Right renal cortex interstitium (tissue), 3 donors: ENCODE measurements around the gene FOXN3. TPM values are rescaled to one million over a fixed set of nuclear protein-coding genes. Genes with fewer than 3 reads are reported as not detected.

ENCODE experiments used
- DNase-seq, 3 donors: peaks; one replicate each; pipeline ENCODE4 v3.0.0-alpha.2; 2013; ENCODE audit warnings: low read depth in 3 of 3, low spot score in 2 of 3
- polyA plus RNA-seq, 3 donors: library from polyadenylated mRNA; unstranded; fragments of 120-200 nt; gene quantifications; one replicate each; pipeline ENCODE4 v1.2.1, GENCODE V29; 2013; ENCODE audit not compliant: insufficient read length in 3 of 3

Gene FOXN3
- polyA plus RNA-seq, 3 donors = 31.4 to 34.5 (median 32.8) TPM

DNA sequence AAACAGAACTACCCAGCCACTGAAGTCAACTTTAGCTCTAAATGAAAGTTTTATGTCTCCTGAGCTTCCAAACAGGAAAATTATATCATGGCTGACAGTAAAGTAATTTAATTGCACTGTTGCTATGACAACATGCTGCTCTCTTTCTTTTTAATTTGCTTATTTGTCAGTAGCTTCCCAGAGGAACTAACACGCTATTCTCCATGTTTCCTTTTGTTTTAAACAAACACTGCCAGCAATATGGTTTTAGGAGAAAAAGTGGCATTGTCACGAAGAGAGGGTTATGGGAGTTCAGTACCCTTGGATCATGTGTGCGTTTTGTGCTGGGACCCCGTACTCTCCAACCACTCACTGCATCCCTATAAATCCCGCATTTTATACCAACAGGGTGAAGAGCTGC, 1.9 kb downstream of the FOXN3 start:
- no peak for DNase-seq

DNA sequence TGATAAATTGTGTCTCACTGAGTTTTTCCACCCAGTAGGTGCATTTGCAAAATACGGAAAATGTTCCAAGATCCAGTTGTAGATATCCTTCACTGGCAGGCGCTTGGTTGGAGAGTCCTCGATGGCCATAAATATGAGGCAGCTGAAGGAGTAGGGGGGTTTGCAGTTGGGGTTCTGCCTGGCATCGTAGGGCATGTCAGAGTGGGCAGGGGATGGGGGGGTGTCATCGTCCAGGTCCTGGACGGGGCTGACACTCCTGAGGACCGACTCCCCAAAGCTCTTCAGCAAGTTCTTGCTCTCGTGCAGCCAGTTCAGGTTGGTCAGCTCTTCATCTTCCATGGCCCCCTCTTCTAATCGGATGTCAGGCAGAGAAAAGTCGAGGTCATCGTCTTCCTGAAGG, 5.1 kb downstream of the FOXN3 start:
- no peak for DNase-seq

DNA sequence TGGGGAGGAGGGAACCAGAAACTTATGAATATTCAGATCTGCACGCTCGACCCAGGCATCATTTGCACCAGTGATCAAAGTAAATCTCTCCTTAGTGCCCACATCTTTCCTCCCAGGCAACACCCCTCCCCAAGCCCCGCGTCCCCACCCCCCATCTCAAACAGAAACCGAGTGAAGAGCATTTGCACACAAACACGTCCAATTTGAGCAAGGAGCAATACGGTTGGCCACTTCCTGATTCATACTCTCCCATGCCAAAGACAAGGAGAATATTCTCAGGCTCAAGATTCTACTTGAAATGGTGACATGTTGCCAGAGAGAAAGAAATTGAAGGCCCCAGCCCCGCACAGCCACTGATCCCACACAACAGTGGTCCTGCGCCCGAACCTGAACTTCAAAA, 7.1 kb downstream of the FOXN3 start:
- DNase-seq = no peak

DNA sequence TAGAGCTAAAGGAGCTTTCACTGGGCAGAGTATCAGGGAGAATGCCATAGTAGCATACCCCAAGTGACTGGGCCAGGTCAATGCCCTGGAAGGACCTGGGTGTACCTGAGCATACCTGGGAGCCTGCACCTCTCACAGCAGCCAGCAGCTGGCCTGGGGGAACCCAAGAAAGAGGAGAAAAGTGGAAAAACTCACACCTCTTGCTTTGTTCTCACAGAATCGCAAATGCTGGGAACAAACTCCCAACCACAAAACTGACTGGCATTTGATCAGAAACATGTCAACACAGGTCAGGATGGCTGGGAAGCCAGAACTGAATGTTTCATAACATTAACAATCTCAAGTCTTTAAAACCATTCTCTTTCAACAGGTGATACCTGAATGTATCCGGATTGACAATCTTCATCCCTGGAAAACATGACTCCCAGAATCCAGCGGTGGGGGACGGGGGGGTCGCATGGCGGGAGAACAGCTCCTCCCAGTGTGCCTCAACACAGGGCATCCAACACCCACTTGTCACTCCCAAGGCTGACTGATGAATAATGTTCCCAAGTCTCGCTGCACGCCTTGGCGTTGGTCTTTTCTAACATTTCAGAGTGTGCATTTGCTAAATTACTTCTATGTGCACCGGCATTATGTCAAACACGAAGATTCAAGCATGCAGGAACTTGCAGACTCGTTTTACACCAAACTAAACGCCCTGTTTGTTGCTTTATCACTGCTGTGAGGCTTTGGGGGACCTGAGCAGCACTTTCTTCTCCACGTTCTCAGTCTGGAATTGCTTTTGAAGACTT, 7.9 kb downstream of the FOXN3 start:
- no peak for DNase-seq

DNA sequence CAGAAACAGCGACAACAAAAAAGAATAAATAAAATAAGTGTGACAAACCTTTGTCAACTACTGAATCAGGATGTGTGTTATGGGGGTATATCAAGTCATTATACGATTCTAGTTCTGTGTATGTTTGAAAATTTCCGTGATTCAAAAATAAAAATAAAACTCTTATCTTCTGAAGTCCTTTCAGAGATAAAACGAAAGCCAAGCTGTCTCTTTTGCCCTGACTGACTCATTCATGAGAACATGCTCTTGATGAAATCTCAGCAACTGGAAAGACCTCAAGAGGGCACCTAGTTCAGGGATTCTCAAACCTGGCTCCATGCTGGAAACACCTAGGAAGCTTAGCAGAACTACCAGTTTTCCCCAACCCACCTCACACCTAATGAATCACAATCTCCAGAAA, 9.2 kb downstream of the FOXN3 start:
- no peak for DNase-seq

DNA sequence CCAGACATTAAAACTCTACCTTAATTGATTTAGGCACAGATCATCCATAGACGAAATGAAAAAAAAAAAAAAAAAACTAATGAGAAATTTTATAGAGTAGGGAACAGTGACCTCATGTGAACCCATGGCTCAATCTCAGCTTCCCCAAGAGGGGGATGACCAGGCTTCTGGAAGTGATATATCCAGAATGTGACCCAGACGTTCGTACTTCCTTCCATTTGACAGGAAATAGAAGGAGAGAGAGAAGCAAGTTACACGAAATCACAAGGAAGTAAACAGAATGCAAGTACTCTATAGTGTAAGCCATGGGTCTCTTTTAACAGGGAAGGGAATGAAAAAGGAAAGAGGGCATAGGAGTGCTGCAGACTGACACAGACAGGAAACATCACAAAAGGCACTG, 10.1 kb downstream of the FOXN3 start:
- DNase-seq = no peak

DNA sequence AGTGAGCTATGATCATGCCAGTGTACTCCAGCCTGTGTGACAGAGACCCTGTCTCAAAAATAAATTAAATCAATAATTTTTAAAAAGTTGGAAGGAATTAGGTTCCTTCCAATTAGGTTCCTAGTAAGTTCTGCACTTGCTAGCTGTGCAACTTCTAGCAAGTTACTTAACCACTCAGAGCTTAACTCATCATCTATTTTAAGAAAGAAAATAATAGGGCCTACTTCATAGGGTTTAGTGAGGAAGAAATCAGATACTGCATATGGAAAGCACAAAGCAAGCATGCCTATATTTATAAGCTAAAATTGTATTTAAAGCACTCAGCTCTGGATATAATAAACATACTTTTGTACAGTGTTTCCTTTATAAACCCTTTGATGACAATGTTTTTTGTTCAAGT, 10.7 kb downstream of the FOXN3 start:
- no peak for DNase-seq

DNA sequence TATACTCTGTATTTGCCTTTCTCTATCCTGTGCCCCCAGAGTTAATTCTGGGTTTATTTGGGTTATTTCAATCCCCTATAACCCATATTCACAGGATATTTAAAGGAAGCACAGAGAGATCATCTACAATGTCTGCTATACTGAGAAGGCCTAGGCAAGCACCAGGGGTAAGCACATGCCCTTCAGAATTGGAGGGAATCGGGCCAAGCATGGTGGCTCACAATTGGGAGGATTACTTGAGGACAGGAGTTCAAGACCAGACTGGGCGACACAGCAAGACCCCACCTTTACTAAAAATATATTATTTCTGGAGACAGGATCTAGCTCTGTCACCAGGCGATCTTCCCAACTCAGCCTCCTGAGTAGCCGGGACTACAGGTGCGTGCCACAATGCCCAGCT, 11.3 kb downstream of the FOXN3 start:
- DNase-seq = no peak

DNA sequence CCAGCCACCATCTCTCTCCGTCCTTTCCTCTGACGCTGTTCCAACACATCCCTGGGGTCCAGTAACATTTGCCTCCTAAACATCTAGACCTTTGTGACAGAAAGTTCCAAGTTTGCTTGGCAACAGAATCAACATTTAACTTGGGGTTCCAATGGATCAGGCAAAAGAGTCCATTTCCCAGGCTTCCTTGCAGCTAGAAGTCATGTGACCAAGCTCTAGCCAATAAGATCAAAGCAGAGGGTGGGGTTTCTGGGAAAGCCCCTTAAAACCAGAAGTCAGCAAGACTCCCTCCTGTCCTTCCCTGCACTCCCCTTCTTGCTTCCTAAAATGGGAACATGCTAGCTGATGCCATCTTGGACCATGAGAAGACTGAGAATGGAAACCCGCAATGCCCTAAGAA, 14.7 kb downstream of the FOXN3 start:
- no peak for DNase-seq

DNA sequence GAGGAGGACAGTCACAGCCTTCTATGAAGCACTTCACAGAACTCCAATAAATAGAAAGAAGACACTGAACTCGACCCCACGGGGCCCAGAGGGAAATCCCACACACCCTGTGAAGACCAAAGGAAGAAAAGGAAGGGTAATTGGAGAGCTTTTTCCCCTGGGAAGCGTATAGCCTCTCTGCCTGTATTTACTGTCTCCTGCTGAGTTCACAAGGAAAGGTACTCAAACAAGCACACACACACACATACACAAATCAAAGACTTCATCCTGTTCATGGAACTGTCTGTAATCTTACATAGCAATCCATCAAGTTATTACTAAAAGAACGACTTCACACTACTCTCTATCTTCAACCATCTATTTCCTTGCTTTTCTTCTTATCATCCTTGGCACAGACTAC, 15.3 kb downstream of the FOXN3 start:
- no peak for DNase-seq

DNA sequence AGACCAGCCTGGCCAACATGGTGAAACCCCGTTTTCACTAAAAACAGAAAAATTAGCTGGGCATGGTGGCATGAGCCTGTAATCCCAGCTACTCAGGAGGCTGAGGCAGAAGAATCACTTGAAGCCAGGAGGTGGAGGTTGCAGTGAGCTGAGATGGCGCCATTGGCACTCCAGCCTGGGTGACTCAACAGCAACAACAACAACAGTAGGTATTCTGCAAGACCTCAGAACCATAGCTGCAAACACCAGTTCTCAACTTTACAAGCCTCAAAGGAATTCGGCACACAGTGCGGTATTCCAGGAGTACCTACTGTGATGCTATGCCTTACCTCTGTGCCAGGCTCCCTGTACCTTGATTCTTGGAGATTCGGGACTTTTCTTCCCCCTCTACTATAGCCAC, 15.8 kb downstream of the FOXN3 start:
- no peak for DNase-seq

DNA sequence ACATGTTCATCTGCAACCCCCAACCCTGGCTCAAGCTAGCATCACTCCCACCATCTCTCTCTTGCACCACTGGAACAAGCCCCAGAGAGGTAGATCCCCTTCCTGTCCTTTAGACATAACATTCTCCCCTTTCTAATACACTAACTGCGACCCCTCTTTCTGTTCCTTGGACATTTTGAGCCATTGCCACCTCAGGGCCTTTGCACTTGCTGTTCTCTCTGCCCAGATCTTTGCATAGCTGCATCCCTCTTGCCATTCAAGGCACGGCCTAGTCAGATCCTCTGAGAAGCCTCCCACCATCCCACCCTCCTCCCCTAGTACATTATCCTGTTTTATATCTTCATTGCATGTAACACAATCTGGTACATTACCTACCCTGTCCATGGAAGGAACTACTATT, 16.5 kb downstream of the FOXN3 start:
- no peak for DNase-seq

DNA sequence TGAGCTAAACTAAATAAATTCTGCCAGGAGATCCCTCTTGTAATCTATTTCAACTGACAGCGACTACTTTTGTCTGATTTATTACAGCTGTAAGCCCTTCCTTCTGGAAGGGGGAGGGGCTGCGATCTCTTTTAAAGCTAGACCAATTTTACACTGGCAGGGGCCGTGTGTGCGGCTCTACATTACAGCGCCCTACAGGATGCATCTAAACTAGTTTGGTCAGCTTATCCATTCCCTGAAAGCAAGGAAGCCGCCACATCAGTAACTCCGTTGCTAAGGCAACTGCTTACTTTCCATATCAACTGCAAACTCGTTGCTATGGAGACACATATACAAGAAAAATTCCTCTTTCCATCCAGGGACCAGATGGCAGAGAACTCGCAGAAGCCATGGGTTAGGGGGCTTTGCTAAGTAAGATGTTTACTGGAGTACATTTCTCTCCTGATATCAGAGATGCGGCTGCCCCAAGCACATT, 17.4 kb downstream of the FOXN3 start:
- peak; percentile 63 to 66 (median 65) for DNase-seq

DNA sequence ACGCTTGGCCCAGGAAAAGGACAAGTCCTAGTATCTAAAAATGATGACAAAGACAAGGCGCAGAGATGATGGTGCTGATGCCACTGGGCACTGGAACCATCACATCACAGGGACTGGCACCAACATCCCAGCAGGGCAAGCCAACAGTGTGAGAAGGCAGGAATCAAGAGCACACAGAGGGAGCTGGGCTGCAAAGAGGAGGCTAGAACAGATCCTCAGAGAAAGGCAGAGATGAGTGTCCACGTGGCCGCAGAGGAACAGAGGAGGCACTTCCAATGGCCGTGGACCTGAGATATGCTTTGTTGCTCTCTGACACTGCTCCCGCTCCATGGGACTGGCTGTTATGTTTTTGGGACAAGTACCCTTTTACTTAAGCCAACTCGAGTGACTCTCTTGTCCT, 17.9 kb downstream of the FOXN3 start:
- no peak for DNase-seq

DNA sequence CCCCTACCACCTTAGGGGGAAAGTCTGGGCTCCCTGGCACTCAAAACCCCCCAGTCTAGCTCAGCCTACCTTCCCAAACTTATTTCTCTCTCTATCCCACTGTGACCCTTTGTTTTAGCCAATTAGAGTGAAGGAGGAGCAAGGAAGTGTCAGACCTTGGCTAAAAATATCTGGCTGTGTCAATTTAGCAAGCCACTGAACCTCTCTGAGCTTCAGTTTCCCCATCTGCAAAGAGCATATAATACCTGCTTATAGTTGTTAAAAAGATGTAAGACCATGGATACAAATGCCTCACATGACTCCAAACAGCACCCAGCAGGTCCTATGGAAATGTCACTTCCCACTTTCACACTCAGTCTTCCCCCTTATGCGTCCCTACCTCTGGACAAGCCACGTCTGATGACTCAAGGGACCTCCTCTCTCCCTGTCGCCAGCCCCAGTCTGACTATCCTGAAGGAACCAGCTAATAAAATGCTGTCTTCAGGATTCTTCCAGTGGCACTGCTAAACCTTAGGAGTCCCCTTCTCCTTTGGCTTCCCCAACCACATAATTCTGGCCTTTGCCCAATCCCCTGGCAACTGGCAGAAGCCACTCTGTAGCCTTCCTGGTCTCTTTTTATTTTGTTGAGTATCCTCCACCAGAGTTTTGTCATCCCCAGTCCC, 19.3 kb downstream of the FOXN3 start:
- DNase-seq = no peak

DNA sequence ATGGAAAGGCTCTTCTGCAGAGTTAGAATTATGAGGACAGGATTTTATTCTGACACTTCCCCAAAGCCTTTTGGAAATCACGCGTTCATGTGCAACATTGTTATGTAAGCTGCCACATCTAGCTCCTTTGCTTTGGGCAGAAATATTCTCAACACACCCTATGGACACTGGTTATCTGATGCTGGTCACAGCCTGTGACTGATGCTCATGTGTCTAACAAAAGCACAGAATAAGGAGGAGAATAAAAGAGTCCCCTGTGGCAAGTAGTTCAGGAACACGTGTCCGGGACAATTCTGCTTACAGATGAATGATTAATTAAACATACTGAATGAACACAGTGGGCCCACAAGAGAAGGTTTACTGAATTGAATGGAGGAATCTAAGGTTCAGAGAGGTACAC, 22.1 kb downstream of the FOXN3 start:
- no peak for DNase-seq

DNA sequence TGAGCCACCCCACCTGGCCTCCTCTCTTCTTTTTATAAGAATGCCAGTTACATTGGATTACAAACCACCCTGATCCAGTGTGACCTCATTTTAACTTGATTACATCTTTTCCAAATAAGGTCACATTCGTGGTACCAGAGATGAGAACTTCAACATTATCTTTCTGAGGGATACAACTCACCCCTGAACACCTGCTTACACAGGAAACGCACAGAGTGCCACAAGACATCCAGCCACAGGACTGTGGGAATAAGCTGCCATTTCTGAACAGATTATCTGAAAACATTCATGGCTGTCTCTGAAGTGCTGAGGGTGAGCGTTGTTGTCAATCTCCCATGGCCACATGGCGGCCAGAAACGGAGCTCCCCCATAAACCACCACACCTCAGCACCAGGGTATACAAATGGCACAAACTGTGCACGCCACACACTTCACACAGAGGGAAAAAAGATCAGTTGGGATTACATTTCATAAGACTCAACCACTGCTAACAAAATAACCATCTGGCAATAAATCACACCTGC, 23.7 kb downstream of the FOXN3 start:
- DNase-seq = no peak

DNA sequence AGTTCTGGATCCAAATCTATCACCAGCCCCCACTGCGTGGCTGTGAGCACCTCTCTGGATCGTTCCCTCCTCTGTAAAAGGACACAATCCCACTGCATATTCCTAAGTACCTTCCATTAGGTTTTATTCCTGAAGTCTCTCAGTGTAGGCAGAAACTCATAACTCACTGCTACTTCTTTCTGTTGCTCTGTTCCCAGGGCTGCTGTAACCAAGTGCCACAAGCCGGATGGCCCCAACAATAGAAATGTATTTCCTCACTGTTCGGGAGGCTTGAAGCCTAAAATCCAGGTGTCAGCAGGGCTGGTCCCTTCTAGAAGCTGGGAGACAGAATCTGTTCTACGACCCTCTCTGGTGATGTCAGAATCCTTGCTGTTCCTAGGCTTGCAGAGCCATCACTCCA, 24.9 kb downstream of the FOXN3 start:
- DNase-seq = no peak

DNA sequence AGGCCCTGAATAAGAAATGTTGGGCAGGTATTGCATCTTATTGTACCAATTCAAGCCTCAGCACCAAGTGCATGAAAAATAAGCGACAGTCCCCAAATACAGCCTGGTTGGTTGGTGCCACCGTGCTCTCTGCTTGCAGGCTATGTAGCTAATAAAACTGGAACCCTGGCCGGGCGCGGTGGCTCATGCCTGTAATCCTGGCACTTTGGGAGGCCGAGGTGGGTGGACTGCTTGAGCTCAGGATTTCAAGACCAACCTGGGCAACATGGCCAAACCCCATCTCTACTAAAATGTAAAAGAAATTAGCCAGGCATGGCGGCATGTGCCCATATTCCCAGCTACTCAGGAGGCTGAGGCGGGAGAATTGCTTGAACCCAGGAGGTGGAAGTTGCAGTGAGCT, 25.5 kb downstream of the FOXN3 start:
- DNase-seq = no peak

DNA sequence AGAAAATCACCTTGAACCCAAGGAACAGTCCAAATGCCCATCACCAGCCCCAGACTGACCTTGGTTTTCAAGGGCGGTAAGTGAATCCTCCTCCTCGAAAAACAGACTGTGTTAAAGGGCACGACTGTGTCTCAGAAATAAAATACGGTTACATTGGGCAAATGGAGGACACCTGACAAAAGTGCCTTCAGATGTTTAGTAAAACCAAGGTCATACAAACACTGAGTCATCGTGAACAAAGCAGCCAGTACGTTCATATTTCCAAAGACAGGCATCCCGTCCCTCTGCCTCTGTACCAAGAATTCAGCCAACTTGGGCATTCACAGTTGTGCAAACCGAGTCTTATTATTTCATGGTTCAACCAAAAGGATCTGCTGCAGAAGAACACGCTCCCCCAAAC, 25.9 kb downstream of the FOXN3 start:
- DNase-seq = no peak

DNA sequence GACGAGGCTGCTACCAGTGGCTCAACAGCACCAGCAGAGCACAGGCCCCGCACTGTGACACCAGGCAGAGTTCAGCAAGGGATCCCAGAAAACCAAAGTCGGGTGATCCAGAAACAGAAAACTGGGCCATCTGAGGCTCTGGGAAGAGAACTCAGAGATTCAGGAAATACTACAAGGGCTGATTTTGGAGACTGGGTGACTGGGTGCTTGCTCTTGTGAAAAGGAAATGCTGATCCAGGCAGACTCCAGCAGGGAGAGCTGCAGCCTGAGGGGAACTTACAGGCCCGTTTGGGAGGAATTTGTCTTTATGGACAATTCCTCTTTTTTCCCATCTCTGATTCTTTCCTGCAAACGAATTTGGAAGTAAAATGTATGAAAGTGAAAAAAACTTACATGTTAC, 28.2 kb downstream of the FOXN3 start:
- no peak for DNase-seq
